ENCODE data around the gene NOL8.

NOL8 gene

DNA sequence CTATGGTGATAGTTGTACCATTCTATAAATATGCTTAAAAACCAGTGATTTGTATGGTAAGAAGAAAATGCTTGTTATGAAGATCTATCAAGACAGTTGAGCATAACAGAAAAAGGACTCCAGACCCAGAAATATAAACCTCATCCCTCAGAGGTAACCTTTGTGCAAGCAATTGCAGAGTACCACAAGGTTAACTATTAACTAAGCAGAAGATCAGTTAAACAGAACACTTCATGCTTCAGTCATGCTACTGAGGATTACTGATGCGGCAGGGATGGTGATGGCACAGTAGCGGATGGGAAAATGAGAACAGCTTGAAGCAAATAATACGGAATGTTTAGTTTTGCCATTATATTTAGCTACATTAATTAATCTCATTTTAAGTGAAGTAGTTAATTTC lies 77.2 kb downstream of the NOL8 start:
- H3K9me3 ChIP-seq = no peaks in the 10 kb centered on the region
- no peaks in the 10 kb centered on the region for H3K27me3 ChIP-seq
- no peak for DNase-seq
- H3K4me3 ChIP-seq (ENCODE audit: low read depth, low read length) = no peak overlapping the region
- no peaks in the 10 kb centered on the region for H3K4me1 ChIP-seq
- peaks cover 98% of the 10 kb centered on the region for H3K36me3 ChIP-seq
- TF ChIP-seq, protein P1, sequence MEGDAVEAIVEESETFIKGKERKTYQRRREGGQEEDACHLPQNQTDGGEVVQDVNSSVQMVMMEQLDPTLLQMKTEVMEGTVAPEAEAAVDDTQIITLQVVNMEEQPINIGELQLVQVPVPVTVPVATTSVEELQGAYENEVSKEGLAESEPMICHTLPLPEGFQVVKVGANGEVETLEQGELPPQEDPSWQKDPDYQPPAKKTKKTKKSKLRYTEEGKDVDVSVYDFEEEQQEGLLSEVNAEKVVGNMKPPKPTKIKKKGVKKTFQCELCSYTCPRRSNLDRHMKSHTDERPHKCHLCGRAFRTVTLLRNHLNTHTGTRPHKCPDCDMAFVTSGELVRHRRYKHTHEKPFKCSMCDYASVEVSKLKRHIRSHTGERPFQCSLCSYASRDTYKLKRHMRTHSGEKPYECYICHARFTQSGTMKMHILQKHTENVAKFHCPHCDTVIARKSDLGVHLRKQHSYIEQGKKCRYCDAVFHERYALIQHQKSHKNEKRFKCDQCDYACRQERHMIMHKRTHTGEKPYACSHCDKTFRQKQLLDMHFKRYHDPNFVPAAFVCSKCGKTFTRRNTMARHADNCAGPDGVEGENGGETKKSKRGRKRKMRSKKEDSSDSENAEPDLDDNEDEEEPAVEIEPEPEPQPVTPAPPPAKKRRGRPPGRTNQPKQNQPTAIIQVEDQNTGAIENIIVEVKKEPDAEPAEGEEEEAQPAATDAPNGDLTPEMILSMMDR (IDR thresholded peaks at IDR 0.05; ENCODE audit: low read depth, low read length) = no peak
